ENCODE results near the gene PDXDC1.
"Not testable (repeated sequence)": the region's sequence is repeated elsewhere in the genome, so short reads cannot be mapped to it uniquely, and the experiment has no call there.

PDXDC1 gene, protein sequence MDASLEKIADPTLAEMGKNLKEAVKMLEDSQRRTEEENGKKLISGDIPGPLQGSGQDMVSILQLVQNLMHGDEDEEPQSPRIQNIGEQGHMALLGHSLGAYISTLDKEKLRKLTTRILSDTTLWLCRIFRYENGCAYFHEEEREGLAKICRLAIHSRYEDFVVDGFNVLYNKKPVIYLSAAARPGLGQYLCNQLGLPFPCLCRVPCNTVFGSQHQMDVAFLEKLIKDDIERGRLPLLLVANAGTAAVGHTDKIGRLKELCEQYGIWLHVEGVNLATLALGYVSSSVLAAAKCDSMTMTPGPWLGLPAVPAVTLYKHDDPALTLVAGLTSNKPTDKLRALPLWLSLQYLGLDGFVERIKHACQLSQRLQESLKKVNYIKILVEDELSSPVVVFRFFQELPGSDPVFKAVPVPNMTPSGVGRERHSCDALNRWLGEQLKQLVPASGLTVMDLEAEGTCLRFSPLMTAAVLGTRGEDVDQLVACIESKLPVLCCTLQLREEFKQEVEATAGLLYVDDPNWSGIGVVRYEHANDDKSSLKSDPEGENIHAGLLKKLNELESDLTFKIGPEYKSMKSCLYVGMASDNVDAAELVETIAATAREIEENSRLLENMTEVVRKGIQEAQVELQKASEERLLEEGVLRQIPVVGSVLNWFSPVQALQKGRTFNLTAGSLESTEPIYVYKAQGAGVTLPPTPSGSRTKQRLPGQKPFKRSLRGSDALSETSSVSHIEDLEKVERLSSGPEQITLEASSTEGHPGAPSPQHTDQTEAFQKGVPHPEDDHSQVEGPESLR

DNA sequence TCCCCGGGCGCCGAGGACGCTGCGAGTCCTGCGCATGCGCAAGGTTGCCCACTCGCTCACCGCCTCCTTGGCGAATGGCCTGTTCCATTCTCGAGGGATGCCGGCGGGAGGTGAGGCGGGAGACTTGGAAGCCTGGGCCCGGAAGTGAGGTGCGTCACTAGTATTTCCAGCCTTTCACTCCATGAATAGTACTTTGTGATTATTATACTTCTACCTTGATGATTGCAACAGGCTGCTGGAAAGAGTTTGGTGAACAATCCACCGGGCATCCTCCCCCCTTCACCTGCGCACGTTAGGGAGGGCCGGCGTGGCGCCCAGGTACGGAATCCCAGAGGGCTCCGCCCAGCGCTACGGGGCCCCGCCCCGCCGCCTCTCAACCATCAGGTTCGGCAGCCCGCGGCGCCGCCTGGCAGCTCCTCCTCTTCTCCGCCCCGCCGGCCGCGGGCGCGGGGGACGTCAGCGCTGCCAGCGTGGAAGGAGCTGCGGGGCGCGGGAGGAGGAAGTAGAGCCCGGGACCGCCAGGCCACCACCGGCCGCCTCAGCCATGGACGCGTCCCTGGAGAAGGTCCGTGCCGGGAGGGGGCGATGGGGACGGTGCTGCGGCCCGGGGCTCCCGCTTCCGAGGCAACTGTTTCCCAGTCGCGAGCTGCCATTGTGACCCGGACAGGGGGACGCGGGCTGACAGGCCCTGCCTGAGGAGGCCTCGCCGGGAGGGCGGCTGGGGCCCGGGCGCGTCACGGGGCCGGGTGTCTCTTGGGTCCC lies at the start of gene PDXDC1:
Gene PDXDC1 (plus strand): TSS at position 371 of the 762 bp plus-strand sequence. CDS start 174 bp downstream, at position 545.
- Histone ChIP-seq H3K4me3 (ENCODE audit: low read depth in 1 of 2, low read length in 2 of 2) (peak within 1 kb of the TSS; percentile 77 to 95), H3K27ac (ENCODE audit: low read depth, low read length) (peak within 1 kb of the TSS; percentile 96), H3K4me1 (ENCODE audit: control insufficient read depth in 1 of 2, insufficient read depth in 2 of 2, low read length in 2 of 2) (peaks cover 14 to 28% of the 10 kb centered on the region in 2 donors), H3K9ac (ENCODE audit: low read depth in 1 of 2, low read length in 2 of 2) (peak within 1 kb of the TSS; percentile 65 to 95)
- not testable (repeated sequence) for H3K9me3 ChIP-seq (ENCODE audit: control insufficient read depth in 1 of 2, low read length in 2 of 2); H3K36me3 ChIP-seq (ENCODE audit: control insufficient read depth in 1 of 2, insufficient read depth in 2 of 2, low read length in 2 of 2); H3K27me3 ChIP-seq (ENCODE audit: control insufficient read depth in 1 of 2, insufficient read depth in 2 of 2, low read length in 2 of 2)

DNA sequence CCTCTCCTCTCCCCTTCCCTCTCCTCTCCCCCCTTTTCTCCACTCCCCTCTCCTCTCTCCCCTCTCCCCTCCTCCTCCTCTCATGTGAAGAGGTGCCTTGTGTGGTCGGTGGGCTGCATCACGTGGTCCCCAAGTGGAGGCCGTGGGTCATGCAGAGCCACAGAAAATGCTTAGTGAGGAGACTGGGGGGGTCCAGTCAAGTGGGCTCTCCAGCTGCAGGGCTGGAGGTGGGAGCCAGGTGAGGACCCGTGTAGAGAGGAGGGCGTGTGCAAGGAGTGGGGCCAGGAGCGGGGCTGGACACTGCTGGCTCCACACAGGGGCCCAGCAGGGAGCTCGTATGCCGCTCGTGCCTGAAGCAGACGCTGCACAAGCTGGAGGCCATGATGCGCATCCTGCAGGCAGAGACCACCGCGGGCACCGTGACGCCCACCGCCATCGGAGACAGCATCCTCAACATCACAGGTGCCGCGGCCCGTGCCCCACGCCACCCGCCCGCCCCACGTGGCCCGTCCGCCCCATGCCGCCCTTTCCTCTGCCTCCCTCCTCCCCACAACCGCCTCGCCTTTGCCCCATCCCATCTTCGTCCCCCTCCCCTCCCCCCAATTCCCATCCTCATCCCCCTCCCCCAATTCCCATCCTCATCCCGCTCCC lies 46.6 kb upstream of the PDXDC1 start:
- not testable (repeated sequence) for H3K9ac ChIP-seq (ENCODE audit: low read depth in 1 of 2, low read length in 2 of 2); H3K4me1 ChIP-seq (ENCODE audit: control insufficient read depth in 1 of 2, insufficient read depth in 2 of 2, low read length in 2 of 2); H3K4me3 ChIP-seq (ENCODE audit: low read depth in 1 of 2, low read length in 2 of 2); H3K27ac ChIP-seq (ENCODE audit: low read depth, low read length); H3K9me3 ChIP-seq (ENCODE audit: control insufficient read depth in 1 of 2, low read length in 2 of 2); H3K27me3 ChIP-seq (ENCODE audit: control insufficient read depth in 1 of 2, insufficient read depth in 2 of 2, low read length in 2 of 2); H3K36me3 ChIP-seq (ENCODE audit: control insufficient read depth in 1 of 2, insufficient read depth in 2 of 2, low read length in 2 of 2)

DNA sequence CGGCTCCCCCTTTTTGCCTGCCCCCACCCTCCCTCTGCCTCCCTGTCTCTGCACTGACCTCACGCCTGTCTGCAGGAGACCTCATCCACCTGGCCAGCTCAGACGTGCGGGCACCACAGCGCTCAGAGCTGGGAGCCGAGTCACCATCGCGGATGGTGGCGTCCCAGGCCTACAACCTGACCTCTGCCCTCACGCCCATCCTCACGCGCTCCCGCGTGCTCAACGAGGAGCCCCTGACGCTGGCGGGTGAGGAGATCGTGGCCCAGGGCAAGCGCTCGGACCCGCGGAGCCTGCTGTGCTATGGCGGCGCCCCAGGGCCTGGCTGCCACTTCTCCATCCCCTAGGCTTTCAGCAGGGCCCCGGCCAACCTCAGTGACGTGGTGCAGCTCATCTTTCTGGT lies 45.6 kb upstream of the PDXDC1 start:
- not testable (repeated sequence) for H3K4me3 ChIP-seq (ENCODE audit: low read depth in 1 of 2, low read length in 2 of 2); H3K36me3 ChIP-seq (ENCODE audit: control insufficient read depth in 1 of 2, insufficient read depth in 2 of 2, low read length in 2 of 2); H3K9me3 ChIP-seq (ENCODE audit: control insufficient read depth in 1 of 2, low read length in 2 of 2); H3K9ac ChIP-seq (ENCODE audit: low read depth in 1 of 2, low read length in 2 of 2); H3K27ac ChIP-seq (ENCODE audit: low read depth, low read length); H3K27me3 ChIP-seq (ENCODE audit: control insufficient read depth in 1 of 2, insufficient read depth in 2 of 2, low read length in 2 of 2); H3K4me1 ChIP-seq (ENCODE audit: control insufficient read depth in 1 of 2, insufficient read depth in 2 of 2, low read length in 2 of 2)

DNA sequence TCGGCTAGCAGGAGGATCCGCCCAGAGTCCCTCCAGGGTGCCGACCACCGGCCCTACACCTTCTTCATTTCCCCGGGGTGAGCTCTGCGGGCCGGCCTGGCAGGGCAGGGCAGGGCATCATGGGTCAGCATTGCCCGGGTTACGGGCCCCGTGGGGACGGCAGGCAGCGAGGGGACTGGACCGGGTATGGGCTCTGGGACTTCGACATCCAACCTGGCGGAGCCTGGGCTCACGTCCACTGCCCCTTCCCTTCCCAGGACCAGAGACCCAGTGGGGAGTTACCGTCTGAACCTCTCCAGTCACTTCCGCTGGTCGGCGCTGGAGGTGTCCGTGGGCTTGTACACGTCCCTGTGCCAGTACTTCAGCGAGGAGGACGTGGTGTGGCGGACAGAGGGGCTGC lies 44.6 kb upstream of the PDXDC1 start:
- H3K27me3 ChIP-seq (ENCODE audit: control insufficient read depth in 1 of 2, insufficient read depth in 2 of 2, low read length in 2 of 2); H3K4me3 ChIP-seq (ENCODE audit: low read depth in 1 of 2, low read length in 2 of 2); H3K27ac ChIP-seq (ENCODE audit: low read depth, low read length); H3K4me1 ChIP-seq (ENCODE audit: control insufficient read depth in 1 of 2, insufficient read depth in 2 of 2, low read length in 2 of 2); H3K9me3 ChIP-seq (ENCODE audit: control insufficient read depth in 1 of 2, low read length in 2 of 2); H3K36me3 ChIP-seq (ENCODE audit: control insufficient read depth in 1 of 2, insufficient read depth in 2 of 2, low read length in 2 of 2); H3K9ac ChIP-seq (ENCODE audit: low read depth in 1 of 2, low read length in 2 of 2): not testable (repeated sequence)

DNA sequence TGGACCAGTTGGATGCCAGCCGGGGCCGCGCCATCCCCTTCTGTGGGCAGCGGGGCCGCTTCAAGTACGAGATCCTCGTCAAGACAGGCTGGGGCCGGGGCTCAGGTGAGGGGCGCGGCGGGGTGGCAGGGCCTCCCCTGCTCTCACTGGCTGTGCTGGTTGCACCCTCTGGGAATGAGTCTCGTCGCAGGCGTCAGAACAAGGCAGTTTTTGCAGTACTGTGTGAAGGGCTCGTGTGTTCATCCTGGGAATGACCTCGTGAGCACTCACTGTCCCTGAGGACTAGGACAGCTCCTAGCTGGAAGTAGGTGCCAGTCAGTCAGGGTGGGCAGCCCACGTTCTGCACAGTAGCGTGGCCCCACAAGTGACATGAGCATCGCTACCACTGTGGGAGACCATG lies 43.9 kb upstream of the PDXDC1 start:
- H3K36me3 ChIP-seq (ENCODE audit: control insufficient read depth in 1 of 2, insufficient read depth in 2 of 2, low read length in 2 of 2); H3K27ac ChIP-seq (ENCODE audit: low read depth, low read length); H3K4me1 ChIP-seq (ENCODE audit: control insufficient read depth in 1 of 2, insufficient read depth in 2 of 2, low read length in 2 of 2); H3K4me3 ChIP-seq (ENCODE audit: low read depth in 1 of 2, low read length in 2 of 2); H3K9me3 ChIP-seq (ENCODE audit: control insufficient read depth in 1 of 2, low read length in 2 of 2); H3K27me3 ChIP-seq (ENCODE audit: control insufficient read depth in 1 of 2, insufficient read depth in 2 of 2, low read length in 2 of 2); H3K9ac ChIP-seq (ENCODE audit: low read depth in 1 of 2, low read length in 2 of 2): not testable (repeated sequence)

DNA sequence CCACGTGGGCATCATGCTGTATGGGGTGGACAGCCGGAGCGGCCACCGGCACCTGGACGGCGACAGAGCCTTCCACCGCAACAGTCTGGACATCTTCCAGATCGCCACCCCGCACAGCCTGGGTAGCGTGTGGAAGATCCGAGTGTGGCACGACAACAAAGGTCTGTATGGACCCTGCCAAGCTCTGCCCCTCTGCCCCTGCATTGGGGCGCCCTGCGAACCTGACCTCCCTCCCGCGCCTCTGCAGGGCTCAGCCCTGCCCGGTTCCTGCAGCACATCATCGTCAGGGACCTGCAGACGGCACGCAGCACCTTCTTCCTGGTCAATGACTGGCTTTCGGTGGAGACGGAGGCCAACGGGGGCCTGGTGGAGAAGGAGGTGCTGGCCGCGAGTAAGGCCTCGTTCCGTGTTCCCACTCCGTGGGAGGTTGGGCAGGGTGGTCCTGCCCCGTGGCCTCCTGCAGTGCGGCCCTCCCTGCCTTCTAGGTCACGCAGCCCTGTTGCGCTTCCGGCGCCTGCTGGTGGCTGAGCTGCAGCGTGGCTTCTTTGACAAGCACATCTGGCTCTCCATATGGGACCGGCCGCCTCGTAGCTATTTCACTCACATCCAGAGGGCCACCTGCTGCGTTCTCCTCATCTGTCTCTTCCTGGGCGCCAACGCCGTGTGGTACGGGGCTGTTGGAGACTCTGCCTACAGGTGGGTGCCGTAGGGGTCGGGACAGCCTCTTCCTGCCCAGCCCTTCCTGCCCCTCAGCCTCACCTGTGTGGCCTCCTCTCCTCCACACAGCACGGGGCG lies 42.0 kb upstream of the PDXDC1 start:
- H3K27ac ChIP-seq (ENCODE audit: low read depth, low read length); H3K9me3 ChIP-seq (ENCODE audit: control insufficient read depth in 1 of 2, low read length in 2 of 2); H3K4me1 ChIP-seq (ENCODE audit: control insufficient read depth in 1 of 2, insufficient read depth in 2 of 2, low read length in 2 of 2); H3K27me3 ChIP-seq (ENCODE audit: control insufficient read depth in 1 of 2, insufficient read depth in 2 of 2, low read length in 2 of 2); H3K4me3 ChIP-seq (ENCODE audit: low read depth in 1 of 2, low read length in 2 of 2); H3K36me3 ChIP-seq (ENCODE audit: control insufficient read depth in 1 of 2, insufficient read depth in 2 of 2, low read length in 2 of 2); H3K9ac ChIP-seq (ENCODE audit: low read depth in 1 of 2, low read length in 2 of 2): not testable (repeated sequence)

DNA sequence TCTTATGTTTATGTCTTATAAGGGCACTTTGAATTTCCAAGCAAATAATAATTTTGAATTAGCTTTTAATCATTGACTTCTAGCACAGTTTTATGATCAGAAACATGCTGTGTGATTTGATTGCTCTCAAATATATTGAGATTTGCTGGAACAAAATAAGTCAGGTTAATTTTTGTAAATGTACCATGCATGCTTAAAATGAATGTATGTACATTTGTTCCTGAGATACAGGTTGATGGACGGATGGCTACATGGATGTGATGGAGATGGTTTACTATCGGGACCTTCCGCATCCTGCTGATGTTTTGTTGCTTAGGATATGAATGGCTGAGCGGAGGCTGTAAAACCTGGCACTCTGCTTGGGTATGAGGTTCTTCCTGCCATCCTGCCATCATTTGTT lies 37.7 kb upstream of the PDXDC1 start, which contains the start of gene NPIPA1:
Gene NPIPA1 (plus strand): TSS at position 301 of the 400 bp plus-strand sequence. CDS start 0 bp downstream, at position 301.
- not testable (repeated sequence) for H3K4me3 ChIP-seq (ENCODE audit: low read depth in 1 of 2, low read length in 2 of 2); H3K9me3 ChIP-seq (ENCODE audit: control insufficient read depth in 1 of 2, low read length in 2 of 2); H3K27me3 ChIP-seq (ENCODE audit: control insufficient read depth in 1 of 2, insufficient read depth in 2 of 2, low read length in 2 of 2); H3K36me3 ChIP-seq (ENCODE audit: control insufficient read depth in 1 of 2, insufficient read depth in 2 of 2, low read length in 2 of 2); H3K27ac ChIP-seq (ENCODE audit: low read depth, low read length); H3K9ac ChIP-seq (ENCODE audit: low read depth in 1 of 2, low read length in 2 of 2); H3K4me1 ChIP-seq (ENCODE audit: control insufficient read depth in 1 of 2, insufficient read depth in 2 of 2, low read length in 2 of 2)

DNA sequence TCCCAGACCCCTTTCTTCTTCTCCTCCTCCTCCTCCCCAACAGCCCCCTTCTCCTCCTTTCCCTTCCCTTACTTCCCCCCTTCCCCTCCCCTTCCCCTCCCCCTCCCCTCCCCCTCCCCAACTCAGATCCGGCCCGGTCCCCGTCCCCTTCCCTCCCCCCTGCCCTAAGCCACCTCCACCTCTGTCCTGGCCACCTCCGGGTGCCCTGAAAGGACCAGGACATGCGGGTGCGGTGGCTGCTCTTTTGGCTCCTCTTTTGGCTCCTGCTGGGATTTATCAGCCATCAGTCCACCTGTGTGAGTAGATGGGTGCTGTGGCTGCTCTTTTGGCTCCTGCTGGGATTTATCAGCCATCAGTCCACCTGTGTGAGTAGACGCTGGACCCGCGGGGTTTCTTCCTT lies 36.8 kb upstream of the PDXDC1 start:
- H3K36me3 ChIP-seq (ENCODE audit: control insufficient read depth in 1 of 2, insufficient read depth in 2 of 2, low read length in 2 of 2); H3K27ac ChIP-seq (ENCODE audit: low read depth, low read length): not testable (repeated sequence)

DNA sequence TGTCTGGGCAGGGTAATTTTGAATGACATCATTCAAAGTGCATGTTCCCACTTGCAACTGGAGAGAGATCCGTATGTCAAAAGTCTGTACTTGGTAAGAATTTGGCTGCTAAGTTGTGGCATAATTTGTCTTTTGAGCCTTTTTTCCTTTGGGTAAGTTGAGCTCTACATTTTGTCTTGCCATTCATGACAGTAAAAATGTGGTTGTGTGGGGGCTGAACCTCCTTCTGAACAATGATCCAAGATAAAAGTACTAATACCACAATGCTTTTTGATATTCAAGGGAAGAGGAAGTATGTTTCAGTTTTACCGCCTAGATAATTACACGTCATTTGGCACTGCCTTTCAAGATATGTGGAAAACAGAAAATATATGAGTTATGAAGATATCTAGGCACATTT lies 32.1 kb upstream of the PDXDC1 start:
- not testable (repeated sequence) for H3K36me3 ChIP-seq (ENCODE audit: control insufficient read depth in 1 of 2, insufficient read depth in 2 of 2, low read length in 2 of 2); H3K9me3 ChIP-seq (ENCODE audit: control insufficient read depth in 1 of 2, low read length in 2 of 2); H3K4me1 ChIP-seq (ENCODE audit: control insufficient read depth in 1 of 2, insufficient read depth in 2 of 2, low read length in 2 of 2); H3K9ac ChIP-seq (ENCODE audit: low read depth in 1 of 2, low read length in 2 of 2); H3K27me3 ChIP-seq (ENCODE audit: control insufficient read depth in 1 of 2, insufficient read depth in 2 of 2, low read length in 2 of 2); H3K4me3 ChIP-seq (ENCODE audit: low read depth in 1 of 2, low read length in 2 of 2); H3K27ac ChIP-seq (ENCODE audit: low read depth, low read length)

More for the DNA sequence above, 36.8 kb upstream of the PDXDC1 start:
- not testable (repeated sequence) for H3K4me1 ChIP-seq (ENCODE audit: control insufficient read depth in 1 of 2, insufficient read depth in 2 of 2, low read length in 2 of 2); H3K9ac ChIP-seq (ENCODE audit: low read depth in 1 of 2, low read length in 2 of 2); H3K4me3 ChIP-seq (ENCODE audit: low read depth in 1 of 2, low read length in 2 of 2); H3K27me3 ChIP-seq (ENCODE audit: control insufficient read depth in 1 of 2, insufficient read depth in 2 of 2, low read length in 2 of 2); H3K9me3 ChIP-seq (ENCODE audit: control insufficient read depth in 1 of 2, low read length in 2 of 2)
